ENCODE results near the gene PRUNE2. TPM values are rescaled to one million over a fixed set of nuclear protein-coding genes. Genes with fewer than 3 reads are reported as not detected.

The PRUNE2 gene
- polyA plus RNA-seq, 4 donors, result 5.3 to 16.7 (median 10.7) TPM

- DNase-seq (ENCODE audit: low read depth in 4 of 4, low spot score in 3 of 4), result peak in 3 of 4 donors; percentile 31 to 40 (median 39)
These were observed 95.4 kb downstream of the PRUNE2 start for GRCh38 chr9:76810377-76810957.

- no peak for DNase-seq (ENCODE audit: low read depth in 4 of 4, low spot score in 3 of 4)
These were observed 97.3 kb downstream of the PRUNE2 start for GRCh38 chr9:76808636-76809035.

DNA sequence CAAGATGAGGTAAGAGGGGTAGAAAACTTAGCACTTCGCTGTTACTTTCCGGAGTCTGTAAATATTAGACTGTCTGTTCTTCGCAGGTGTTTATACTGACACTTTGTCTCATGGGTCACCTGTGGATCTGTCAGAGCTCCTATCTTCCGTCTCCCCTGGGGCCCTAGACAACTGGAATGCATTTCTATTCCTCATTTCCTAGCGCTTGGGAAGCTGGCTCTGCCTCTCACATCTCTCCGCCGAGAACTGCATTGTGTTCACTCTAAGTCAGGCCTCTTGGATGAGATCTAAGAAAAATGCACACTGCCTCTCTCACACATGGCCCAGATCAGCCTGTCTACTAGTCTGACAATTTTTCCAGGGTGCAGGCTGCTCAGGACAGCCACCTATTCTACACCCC, 102.2 kb downstream of the PRUNE2 start:
- no peak for DNase-seq (ENCODE audit: low read depth in 4 of 4, low spot score in 3 of 4)

DNA sequence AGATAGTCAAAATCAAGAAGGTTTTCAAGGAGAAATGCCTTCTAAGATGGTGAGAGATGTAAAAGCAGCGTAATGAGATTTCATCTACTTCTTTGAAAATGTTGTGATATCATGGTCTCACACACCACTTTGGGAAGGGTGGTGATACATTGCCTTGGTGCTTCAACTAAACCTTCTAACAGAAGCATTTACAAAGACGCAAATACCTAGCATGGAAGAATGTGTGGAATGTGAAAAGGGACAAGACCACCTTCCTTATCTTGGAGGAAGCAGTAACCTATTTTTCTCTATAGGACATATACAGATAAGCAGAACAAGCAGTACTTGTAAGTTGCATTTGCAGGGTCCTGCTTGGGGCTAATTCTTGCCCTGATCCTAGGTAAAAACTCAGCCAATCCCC, 102.8 kb downstream of the PRUNE2 start:
- DNase-seq (ENCODE audit: low read depth in 4 of 4, low spot score in 3 of 4), result no peak

- DNase-seq (ENCODE audit: low read depth in 4 of 4, low spot score in 3 of 4), result no peak
These were observed 105.0 kb downstream of the PRUNE2 start for GRCh38 chr9:76800901-76801300.

DNA sequence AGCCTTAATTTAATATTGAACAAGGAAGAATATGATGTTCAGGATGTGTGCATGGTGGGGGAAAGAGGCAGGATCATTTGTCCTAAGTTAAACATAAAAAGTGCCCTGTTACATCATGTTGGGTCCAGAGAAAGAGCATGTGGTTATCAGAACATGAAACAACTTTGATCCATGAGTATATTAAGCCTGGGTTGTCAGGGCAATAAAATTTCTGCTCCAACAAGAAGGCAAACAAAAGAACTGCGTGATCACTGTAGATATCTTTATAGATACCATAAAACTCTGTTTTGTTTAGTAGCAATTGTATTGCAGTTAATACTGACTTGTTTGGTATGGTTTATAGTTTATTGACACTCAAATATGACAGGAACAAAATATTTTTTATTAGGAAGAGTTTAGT, 106.4 kb downstream of the PRUNE2 start:
- DNase-seq (ENCODE audit: low read depth in 4 of 4, low spot score in 3 of 4), result no peak

- DNase-seq (ENCODE audit: low read depth in 4 of 4, low spot score in 3 of 4), result no peak
These were observed 107.4 kb downstream of the PRUNE2 start for GRCh38 chr9:76798527-76798926.

DNA sequence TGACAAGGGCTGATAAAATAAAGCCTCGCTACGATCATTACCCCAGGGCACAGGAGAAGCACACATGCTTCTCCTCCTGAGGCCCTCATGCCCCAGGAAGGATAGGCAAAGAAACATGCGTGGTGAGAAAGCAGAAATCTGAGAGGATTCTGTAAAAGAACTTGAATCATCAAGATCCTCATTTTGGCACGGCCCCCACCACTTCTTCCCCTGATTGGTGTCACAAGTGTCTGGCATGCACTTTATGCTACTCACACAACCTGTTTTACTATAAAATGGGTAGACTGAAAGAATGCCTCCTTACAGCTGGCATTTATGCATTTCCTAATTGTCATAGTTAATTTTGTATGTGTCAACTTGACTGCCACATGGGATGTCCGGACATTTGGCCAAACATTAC, 109.6 kb downstream of the PRUNE2 start:
- no peak for DNase-seq (ENCODE audit: low read depth in 4 of 4, low spot score in 3 of 4)

GRCh38 chr9:76793784-76794431, 112.0 kb downstream of the PRUNE2 start:
- no peak for DNase-seq (ENCODE audit: low read depth in 4 of 4, low spot score in 3 of 4)

DNA sequence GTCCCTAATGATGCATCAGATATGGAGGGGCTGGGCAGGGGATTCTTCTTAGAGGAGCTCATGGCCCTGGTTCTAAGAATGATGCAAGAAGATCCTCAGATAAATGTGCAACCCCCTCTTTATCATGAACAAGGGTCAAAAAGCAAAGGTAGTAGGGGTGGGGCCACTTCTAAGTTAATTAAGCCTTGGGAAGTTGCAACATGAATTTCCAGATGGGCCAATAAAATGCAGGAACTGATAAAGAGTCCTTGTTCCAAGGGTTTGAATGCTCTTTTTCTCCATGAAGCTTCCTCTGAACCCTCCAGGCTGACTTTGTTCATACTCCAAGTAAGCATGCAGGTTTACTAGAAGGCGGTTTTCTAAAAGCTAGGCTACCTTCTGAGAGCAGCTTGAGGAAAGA, 116.1 kb downstream of the PRUNE2 start:
- DNase-seq (ENCODE audit: low read depth in 4 of 4, low spot score in 3 of 4), result no peak

GRCh38 chr9:76787677-76788076, 118.2 kb downstream of the PRUNE2 start:
- no peak for DNase-seq (ENCODE audit: low read depth in 4 of 4, low spot score in 3 of 4)

GRCh38 chr9:76785501-76785900, 120.4 kb downstream of the PRUNE2 start:
- no peak for DNase-seq (ENCODE audit: low read depth in 4 of 4, low spot score in 3 of 4)

DNA sequence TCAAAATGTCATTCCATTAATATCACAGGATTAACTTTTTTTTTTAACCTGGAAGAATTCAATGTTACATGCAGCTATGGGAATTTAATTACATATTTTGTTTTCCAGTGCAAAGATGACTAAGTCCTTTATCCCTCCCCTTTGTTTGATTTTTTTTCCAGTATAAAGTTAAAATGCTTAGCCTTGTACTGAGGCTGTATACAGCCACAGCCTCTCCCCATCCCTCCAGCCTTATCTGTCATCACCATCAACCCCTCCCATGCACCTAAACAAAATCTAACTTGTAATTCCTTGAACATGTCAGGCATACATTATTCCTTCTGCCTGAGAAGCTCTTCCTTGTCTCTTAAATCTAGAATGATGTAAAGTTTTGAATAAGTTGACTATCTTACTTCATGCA, 121.0 kb downstream of the PRUNE2 start:
- no peak for DNase-seq (ENCODE audit: low read depth in 4 of 4, low spot score in 3 of 4)

DNA sequence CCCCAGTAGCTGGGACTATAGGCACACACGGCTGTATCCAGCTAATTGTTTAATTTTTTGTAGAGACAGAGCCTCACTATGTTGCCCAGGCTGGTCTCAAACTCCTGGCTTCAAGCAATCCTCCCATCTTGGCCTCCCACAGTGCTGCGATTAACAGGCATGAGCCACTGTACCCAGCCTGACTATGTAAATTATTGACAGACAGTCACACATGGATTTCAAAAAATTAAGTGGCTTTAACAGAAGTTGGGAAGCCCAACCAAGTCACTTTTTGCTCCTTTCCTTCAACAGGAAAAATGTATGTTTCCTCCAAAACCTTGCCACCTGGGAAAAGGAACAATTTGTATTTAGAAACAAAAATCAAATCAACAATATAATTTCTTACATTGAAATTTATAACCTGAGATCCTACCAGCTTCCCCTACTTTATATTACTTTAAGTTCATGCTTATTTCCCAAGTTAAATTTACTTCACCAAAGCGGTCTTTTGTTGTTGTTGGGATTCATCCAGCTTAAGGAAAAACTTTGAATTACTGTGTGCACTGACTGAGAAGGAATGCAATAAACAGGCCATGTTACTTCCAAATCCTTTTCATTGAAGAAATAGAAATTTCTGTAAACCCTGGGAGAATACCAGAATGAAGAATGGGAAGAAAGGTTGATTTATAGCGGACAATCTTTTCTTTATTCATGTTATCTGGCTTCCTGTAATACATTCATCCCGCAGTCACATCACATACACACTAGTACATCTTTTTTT, 133.0 kb downstream of the PRUNE2 start:
- peak; percentile 35 to 46 (median 36) for DNase-seq (ENCODE audit: low read depth in 4 of 4, low spot score in 3 of 4)

DNA sequence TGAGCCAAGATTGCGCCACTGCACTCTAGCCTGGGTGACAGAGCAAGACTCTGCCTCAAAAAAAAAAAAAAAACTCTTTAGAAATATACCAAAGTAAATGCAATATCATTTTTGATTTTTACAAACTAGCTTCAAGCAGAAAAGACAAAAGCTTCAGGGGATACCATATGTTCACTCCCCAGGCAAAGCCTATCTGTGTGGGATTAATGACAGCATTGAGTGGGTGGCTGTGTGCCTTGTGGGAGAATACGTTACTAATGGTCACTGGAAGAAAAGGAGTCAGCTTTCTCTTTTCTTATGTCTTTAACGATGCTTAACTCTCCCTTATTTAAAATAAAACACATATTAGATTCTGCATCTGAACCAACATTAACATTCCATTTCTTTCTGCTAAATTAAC, 139.8 kb downstream of the PRUNE2 start:
- no peak for DNase-seq (ENCODE audit: low read depth in 4 of 4, low spot score in 3 of 4)

GRCh38 chr9:76764138-76764537, 141.8 kb downstream of the PRUNE2 start, which contains the start of gene PCA3:
Gene PCA3 (plus strand): TSS chr9:76764438.
- DNase-seq (ENCODE audit: low read depth in 4 of 4, low spot score in 3 of 4), result no peak

- no peak for DNase-seq (ENCODE audit: low read depth in 4 of 4, low spot score in 3 of 4)
These were observed 144.5 kb downstream of the PRUNE2 start for GRCh38 chr9:76761448-76761847.

GRCh38 chr9:76759732-76760131, 146.2 kb downstream of the PRUNE2 start:
- DNase-seq (ENCODE audit: low read depth in 4 of 4, low spot score in 3 of 4), result no peak

DNA sequence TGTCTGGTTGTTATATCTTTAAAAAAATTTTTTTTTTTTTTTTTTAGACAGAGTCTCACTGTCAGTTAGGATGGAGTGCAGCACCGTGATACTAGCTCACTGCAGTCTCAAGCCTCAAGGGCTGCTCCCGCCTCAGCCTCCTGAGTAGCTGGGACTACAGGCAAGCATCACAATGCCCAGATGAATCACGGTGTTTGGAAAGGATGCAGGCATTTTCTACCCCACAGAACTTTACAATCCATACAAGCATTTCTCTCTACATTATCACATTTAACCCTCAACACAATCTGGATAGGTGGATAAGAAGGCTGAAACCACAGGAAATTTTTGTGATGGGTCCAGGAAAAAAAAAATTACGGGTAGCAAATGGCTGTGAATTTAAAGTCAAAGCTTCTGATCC, 147.4 kb downstream of the PRUNE2 start:
- no peak for DNase-seq (ENCODE audit: low read depth in 4 of 4, low spot score in 3 of 4)

DNA sequence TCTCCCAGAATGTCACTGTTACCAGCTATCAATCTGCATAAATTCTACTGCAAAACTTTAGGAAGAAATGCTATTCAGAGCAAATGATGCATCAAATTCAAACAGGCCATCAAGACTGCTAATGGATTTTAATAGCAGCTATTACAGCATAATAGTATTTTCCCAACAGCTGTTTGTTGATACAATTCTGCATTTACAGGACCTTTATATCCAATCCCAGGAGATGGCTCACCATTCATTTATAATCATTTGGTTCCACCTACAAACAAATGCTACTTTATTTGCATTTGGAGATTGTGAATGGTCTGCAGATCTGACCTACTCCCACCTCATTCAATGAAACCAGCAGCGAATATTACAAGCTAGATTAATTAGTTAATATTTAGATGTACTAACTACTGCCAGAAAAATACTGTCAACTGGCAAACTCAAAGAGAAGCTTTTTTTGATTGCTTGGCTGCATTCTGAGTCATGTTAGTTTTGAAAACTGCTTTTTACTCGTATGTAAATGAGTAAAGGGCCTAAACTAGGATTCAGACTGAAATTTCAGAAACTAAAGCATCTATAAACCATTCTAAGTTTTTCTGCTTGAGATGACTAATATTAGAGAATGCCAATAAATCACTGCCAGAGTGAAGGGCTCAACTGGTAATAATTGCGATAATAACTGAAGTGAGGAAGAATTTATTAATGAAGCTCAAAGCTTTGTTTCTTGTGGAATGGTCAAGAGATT, 148.8 kb downstream of the PRUNE2 start:
- DNase-seq (ENCODE audit: low read depth in 4 of 4, low spot score in 3 of 4), result no peak

- no peak for DNase-seq (ENCODE audit: low read depth in 4 of 4, low spot score in 3 of 4)
These were observed 149.7 kb downstream of the PRUNE2 start for GRCh38 chr9:76756268-76756640.

Data from left renal pelvis (tissue), 4 donors.